GM12878 (cell line): ENCODE measurements around the gene DYNC1H1. TPM values are rescaled to one million over a fixed set of nuclear protein-coding genes. Genes with fewer than 3 reads are reported as not detected.

ENCODE experiments used
- ATF2 ChIP-seq: IDR thresholded peaks from 2 replicates; pipeline ENCODE4 v1.6.1; 2012; ENCODE audit warnings: low read length, inconsistent platforms
- ATF3 ChIP-seq: IDR thresholded peaks from 2 replicates; pipeline ENCODE4 v1.6.1; 2011; ENCODE audit warnings: low read depth, mild to moderate bottlenecking, low read length, moderate library complexity, borderline replicate concordance; ENCODE audit errors: extremely low read depth
- CREM ChIP-seq: IDR thresholded peaks from 2 replicates; pipeline ENCODE4 v1.6.1; 2014; ENCODE audit warnings: antibody characterized with exemption, low read depth
- EZH2 ChIP-seq: IDR thresholded peaks from 2 replicates; pipeline ENCODE4 v1.6.1; 2012; ENCODE audit warnings: low read depth, mild to moderate bottlenecking, control low read depth, inconsistent platforms, low read length, borderline replicate concordance; ENCODE audit not compliant: control insufficient read depth
- IKZF1 ChIP-seq: fragments of 450-650 bp; conservative IDR thresholded peaks from 2 replicates; pipeline ENCODE4 v1.6.1; 2017; ENCODE audit warnings: antibody characterized with exemption, mild to moderate bottlenecking
- MLLT1 ChIP-seq: fragments of 450-650 bp; IDR thresholded peaks from 2 replicates; pipeline ENCODE4 v1.6.1; 2016; ENCODE audit warnings: mild to moderate bottlenecking
- MXI1 ChIP-seq: fragments of 150-350 bp; IDR thresholded peaks from 2 replicates; pipeline ENCODE4 v1.6.1; 2011; ENCODE audit warnings: low read depth, mild to moderate bottlenecking, inconsistent platforms, low read length, improper control_type of control experiment
- NFIC ChIP-seq: IDR thresholded peaks from 2 replicates; pipeline ENCODE4 v1.6.1; 2012; ENCODE audit warnings: low read depth, mild to moderate bottlenecking, inconsistent platforms, low read length, moderate library complexity
- NR2C2 ChIP-seq: IDR thresholded peaks from 2 replicates; pipeline ENCODE4 v1.6.1; 2011; ENCODE audit warnings: borderline replicate concordance, low read depth; ENCODE audit not compliant: control insufficient read depth, insufficient read length
- PKNOX1 ChIP-seq: fragments of 450-650 bp; IDR thresholded peaks from 2 replicates; pipeline ENCODE4 v1.6.1; 2016; ENCODE audit warnings: mild to moderate bottlenecking
- RELB ChIP-seq: fragments of 450-650 bp; IDR thresholded peaks from 2 replicates; pipeline ENCODE4 v1.6.1; 2017; ENCODE audit warnings: low read depth, mild to moderate bottlenecking, moderate library complexity
- REST ChIP-seq: IDR thresholded peaks from 2 replicates; pipeline ENCODE4 v1.6.1; 2012; ENCODE audit warnings: mild to moderate bottlenecking, low read depth, low read length
- SREBF1 ChIP-seq: IDR thresholded peaks from 2 replicates; pipeline ENCODE4 v1.6.1; 2012; ENCODE audit warnings: mild to moderate bottlenecking, low read length
- SRF ChIP-seq, 2 experiments: IDR thresholded peaks; 2 replicates each; pipeline ENCODE4 v1.6.1; 2011; ENCODE audit warnings: low read depth in 2 of 2, low read length in 2 of 2, mild to moderate bottlenecking in 1 of 2, moderate library complexity in 1 of 2
- TCF12 ChIP-seq: IDR thresholded peaks from 2 replicates; pipeline ENCODE4 v1.6.1; 2011; ENCODE audit warnings: low read depth, mild to moderate bottlenecking, low read length
- USF2 ChIP-seq: IDR thresholded peaks from 2 replicates; pipeline ENCODE4 v1.6.1; 2011; ENCODE audit warnings: low read depth, low read length, improper control_type of control experiment, borderline replicate concordance
- ZNF24 ChIP-seq: fragments of 450-650 bp; IDR thresholded peaks from 2 replicates; pipeline ENCODE4 v1.6.1; 2017; ENCODE audit warnings: antibody characterized with exemption, mild to moderate bottlenecking
- polyA plus RNA-seq, 11 experiments: library from polyadenylated mRNA; depleted of rRNA in 4 of 11; unstranded in 6 of 11; stranded (reverse) in 5 of 11; fragments of >200 nt; fragmentation: Nextera tagmentation in 4 of 11; fragmentation: Illumina TruSeq in 1 of 11; extraction: Ambion mirVana in 4 of 11; extraction: Trizol in 1 of 11; gene quantifications; 1 replicate in 1 of 11; 2 replicates in 10 of 11; pipeline versions ENCODE4 v1.2.1 to v1.2.3, GENCODE V29; 2011 to 2016; ENCODE audit warnings: inconsistent platforms in 2 of 11, missing spikeins in 2 of 11, low read depth in 1 of 11
- total RNA-seq, 4 experiments: library from RNA; depleted of rRNA in 3 of 4; stranded (reverse); fragments of >200 nt in 3 of 4; fragmentation: Illumina TruSeq in 1 of 4; extraction: Trizol in 1 of 4; gene quantifications; 2 replicates each; pipeline versions ENCODE4 v1.2.1 to v1.2.3, GENCODE V29; 2013 to 2021

The DYNC1H1 gene
- total and polyA plus RNA-seq, 10 of the 15 experiments (the other 5 are each of a cell fraction or from before 2014, with no cell fraction given): 38.4 to 291 (median 111) TPM

- no peak for TF ChIP-seq REST
- TF ChIP-seq NR2C2: no peak
- 0 out of 2 replicates have a peak, but pooled peaks have one; percentile 8 for TF ChIP-seq CREM
- TF ChIP-seq IKZF1: peak; percentile 65
- TF ChIP-seq RELB: peak; percentile 85
- TF ChIP-seq ATF2: no peak
- TF ChIP-seq EZH2: no peak
- peak; percentile 64 for TF ChIP-seq NFIC
- no peak for TF ChIP-seq USF2
- TF ChIP-seq TCF12: no peak
- TF ChIP-seq ATF3: no peak
- peak; percentile 46 for TF ChIP-seq PKNOX1
- TF ChIP-seq SREBF1: no peak
- no peak for TF ChIP-seq SRF (IDR thresholded peaks at IDR 0.05; ENCODE audit: low read depth in 2 of 2, low read length in 2 of 2)
- no peak for TF ChIP-seq MLLT1
- no peak for TF ChIP-seq ZNF24
- no peak for TF ChIP-seq MXI1
Observed at GRCh38 chr14:101980700-101981099, 16.3 kb downstream of the DYNC1H1 start (continued).
